ENCODE results near the gene KRT78.
"Not testable (repeated sequence)": the region's sequence is repeated elsewhere in the genome, so short reads cannot be mapped to it uniquely, and the experiment has no call there.

The KRT78 gene

DNA sequence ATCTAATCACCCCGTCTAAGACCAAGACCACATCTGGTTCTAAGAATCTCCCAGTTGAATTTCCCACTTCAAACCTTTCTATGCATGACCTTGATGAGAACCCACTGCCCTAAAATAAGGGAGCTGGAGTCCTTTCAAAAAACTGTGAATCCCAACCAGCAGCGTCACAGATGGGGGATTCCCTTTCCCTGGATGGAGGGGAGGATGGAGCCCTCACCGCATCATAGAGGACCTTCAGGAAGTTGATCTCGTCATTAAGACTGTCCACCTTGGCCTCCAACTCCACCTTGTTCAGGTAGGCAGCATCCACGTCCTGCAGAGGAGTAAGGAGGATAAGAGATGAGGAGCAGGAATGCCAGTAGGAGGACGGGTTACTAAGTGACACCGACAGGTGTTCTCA lies 39.6 kb downstream of the KRT78 start:
- no peak for DNase-seq

GRCh38 chr12:52808573-52809160 lies 40.1 kb downstream of the KRT78 start:
- no peak for DNase-seq

DNA sequence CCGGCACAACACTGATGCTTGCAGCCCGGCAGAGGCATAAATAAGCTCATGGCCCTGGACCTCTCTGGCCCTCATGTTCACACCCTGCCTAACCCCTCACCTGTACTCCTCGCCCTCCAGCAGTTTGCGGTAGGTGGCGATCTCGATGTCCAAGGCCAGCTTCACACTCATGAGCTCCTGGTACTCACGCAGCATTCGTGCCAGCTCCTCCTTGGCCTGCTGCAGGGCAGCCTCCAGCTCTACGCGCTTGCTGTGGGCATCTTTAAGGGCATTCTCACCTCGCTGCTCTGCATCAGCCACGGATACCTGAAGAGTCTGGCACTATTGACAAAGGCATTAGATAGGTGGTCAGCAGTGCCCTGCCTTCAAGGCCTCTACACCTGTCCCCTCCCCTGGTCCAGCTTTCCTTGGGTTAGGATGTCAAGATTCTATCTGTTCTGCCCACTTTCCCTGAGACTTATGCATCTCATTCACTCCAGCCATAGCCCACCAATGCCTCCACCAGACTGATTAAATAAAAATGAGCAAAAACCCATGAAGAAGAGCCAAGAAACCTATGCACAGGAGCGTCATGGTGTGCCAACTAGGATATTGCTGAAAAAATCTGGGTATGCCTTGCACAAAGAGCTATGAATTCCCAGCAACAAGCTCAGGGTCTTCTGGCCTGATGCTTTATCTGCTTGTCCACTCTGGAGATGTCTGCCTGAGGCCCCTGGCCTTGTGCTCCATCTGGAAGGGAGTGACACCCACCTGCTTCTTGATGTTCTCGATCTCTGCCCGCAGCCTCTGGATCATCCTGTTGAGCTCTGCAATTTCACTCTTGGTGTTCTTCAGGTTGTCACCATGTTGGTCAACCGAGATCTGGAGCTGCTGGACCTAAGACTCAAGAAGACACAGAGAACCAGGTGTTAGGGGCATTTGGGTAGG lies 41.0 kb downstream of the KRT78 start:
- DNase-seq, result no peak

GRCh38 chr12:52806821-52807543 lies 41.8 kb downstream of the KRT78 start:
- no peak for DNase-seq

DNA sequence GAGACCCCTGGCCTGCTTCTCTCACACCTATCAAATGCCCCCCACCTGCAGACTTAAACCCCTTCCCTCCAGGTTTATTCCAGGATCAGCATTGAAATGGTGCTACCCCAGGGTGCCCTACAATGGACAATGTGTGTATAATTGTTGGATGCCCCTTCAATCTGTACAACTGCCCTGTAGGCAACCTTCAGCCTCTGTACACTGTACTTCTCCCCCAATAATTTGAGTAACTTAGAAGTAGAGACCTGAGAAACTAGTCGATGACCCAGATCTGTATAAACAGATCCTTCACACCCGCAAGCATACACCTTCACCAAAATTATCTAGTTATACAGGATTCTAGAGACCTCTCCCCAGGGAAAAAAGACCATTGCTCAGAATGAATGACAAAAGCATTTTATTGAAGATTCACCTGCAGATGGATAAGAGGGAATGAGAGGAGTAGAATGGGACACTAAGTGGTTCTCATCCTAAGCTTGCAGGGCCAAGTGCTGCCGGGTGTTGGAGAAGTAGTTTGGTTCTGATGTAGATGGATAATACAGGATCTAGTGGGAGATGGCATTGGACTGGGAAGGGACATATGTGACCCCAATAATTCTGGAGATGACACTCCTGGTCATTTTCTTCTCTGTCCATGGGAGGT lies 42.5 kb downstream of the KRT78 start:
- no peak for DNase-seq

- DNase-seq, result no peak
These were observed 43.1 kb downstream of the KRT78 start for GRCh38 chr12:52805739-52806138.

DNA sequence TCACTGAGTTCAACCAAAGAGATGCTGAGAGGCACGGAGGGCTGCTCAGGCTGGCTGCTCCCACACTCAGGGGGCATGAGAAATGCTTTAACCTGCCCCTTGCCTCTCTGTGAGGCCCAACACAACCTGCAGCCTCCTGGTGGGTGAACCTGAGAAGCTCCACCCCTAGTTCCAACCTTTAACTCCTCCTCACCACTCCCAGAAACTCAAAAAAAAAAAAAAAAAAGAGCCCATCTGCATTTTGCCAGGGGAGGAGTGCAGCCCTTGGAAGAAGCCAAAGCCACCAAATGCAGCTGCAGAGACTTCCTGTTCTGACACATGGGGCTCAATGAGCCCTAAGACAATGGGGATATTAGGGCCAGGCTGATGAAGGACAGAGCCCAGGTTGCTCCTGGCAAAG lies 43.8 kb downstream of the KRT78 start:
- peak; percentile 15 for DNase-seq

- DNase-seq, result no peak
These were observed 46.4 kb downstream of the KRT78 start for GRCh38 chr12:52802442-52802841.

DNA sequence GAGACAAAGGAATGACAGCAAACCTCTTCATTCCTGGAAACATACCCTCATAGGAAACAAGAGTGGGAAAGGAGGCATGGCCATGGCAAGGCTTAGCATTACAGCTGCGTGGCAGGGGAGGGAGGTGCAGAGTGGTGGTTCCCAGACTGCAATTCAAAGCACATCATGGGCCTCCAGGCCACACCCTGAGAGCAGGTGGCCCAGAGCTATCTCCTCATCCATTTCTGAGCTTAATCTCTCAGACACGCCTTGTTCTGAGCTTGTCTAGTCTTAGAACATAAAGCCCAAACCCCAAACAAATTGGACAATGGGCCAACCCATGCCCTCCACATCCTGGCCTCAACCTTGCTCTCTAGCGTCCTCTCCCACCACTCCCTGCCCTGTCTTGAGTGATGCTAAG lies 47.0 kb downstream of the KRT78 start:
- no peak for DNase-seq

DNA sequence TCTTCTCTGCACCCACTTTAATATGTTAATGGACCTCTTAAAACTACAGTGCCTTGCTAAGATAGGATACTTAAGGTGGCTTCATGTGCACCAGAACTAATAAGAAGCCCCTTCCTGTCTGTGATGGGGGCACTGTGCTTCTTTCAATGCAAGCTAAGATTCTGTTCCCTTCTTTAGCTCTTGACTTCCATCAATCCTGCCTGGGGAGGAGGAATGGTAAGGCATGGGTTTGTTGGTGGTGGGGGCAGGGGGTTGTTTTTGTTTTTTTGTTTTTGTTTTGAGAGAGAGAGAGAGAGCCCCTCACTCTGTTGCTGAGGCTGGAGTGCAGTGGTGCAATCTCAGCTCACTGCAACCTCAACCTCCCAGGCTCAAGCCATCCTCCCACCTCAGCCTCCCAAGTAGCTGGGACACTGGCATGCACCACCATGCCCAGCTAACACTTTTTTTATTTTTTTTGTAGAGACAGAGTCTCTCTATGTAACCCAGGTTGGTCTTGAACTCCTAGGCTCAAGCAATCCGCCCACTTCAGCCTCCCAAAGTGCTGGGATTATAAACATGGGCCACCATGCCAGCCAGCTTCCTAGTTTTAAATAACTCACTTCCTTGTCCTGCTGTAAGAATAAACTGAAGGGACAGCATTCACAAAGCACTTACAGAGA lies 48.4 kb downstream of the KRT78 start:
- DNase-seq, result no peak

DNA sequence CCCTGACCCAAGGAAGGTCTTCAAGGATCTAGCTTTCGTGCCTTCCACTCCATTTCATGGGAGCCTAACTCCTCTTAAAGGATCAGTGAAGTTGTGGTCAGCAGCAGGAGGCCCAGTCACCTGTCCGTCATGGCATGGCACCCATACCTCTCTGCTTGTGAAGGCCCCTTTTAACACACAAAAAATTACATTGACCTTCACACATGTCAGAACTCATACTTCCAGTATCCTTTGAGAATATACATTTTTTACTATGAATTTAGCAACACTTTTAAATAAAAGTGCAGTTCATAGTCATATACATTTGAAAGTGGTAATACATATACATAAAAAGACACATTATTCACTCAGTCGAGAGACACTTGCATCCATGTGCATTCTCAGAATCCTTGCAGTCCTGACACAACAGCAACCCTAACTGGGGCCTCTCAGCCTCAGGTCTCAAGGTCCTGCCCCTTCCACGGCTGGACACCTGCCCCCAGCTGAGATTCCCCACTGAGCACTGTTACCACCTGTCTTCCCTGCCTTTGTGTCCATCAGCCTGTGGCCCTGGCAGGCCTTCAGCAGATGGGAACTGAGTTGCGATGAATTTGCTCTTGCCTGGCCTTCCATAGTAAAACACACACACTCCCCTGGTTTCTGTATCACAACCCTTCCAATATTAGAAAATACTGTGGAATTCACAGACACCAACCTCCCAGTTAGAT lies 49.1 kb downstream of the KRT78 start:
- no peak for DNase-seq

- no peak for DNase-seq
These were observed 49.9 kb downstream of the KRT78 start for GRCh38 chr12:52798671-52799504.

- DNase-seq, result peak; percentile 52
These were observed 50.7 kb downstream of the KRT78 start for GRCh38 chr12:52798003-52798670.

DNA sequence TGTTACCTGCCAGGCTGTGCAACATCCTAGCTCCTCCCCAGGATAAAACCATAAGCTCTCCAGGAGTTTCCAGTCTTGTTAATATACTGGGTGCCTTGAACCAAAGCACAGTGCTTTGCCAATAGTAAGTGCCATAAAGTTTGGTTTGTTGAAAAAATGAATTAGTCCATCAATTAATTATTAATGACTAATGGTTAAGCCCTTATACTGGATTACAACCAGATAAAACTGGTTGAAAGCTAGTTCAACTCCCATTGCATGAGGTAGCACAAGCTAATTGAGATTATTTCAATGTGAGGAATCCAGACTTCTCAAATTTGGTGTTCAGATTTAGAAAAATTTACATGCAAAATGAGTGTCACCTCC lies 51.3 kb downstream of the KRT78 start:
- DNase-seq, result no peak

GRCh38 chr12:52796839-52797528 lies 51.8 kb downstream of the KRT78 start:
- peak; percentile 97 for DNase-seq

DNA sequence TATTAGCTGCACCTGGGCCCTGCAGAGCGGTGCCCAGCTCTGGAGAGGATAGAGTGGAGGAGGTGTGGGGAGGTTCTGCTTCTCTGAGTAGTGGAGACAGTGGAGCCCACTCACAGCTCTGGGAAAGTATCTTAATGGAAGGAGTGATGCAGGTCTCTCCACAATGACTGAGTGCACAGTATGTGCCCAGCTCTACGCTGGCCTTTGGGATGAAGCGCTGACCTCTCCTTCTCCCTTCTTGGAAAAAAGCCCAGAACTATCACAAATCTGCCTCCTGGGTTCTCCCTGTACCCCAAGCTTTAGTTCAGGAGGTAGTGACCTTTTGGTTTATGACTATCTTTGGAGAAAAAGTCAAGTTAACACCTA lies 52.4 kb downstream of the KRT78 start:
- no peak for DNase-seq

DNA sequence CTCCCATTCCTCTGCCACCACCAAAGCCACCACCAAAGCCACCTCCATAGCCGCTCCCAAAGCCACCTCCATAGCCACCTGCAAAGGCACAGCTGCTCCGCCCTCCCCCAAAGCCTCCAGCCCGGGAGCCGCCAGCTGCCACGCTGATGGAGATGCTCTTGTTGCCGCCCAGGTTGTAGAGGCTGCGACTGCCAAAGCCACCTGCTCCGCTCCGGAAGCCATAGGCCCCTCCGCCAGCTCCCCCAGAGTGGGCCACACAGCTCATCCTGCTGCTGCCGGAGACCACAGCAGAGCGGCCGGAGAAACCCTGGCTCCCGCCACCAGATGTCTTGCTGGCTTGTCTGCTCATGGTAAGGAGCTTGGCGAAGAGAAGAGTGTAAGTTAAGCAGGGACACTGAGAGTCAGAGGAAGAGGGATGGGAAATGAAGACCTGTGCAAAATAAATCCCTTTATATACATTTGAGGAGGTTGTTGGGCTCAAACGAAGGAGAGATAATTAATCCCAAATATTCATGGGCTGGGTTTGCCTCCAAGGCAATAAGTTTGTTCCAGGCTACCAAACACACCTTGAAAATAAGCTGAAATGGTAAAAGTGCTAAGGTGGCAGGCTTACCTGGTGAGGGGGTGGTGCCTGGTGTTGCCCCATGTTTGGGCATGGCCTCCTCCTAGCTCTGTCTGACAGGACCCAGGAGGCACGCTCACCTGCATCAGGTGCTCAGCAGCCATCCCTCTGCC lies 52.9 kb downstream of the KRT78 start, which contains the start of gene KRT3:
Gene KRT3 (minus strand): TSS at position 424 of the 735 bp plus-strand sequence. CDS start 75 bp downstream, at position 349.
- no peak for DNase-seq

DNA sequence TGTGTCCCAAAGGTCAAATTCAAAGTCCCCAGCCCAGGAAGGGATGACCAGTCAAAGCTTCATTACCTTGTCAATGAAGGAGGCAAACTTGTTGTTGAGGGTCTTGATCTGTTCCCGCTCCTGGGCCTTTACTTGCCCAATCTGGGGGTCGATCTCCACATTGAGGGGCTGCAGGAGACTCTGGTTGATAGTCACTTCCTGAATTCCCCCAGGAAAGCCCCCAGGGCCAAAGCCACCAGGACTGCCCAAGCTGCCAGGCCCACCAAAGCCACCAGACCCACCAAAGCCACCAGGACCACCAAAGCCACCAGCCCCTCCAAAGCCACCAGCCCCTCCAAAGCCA lies 53.5 kb downstream of the KRT78 start:
- DNase-seq, result not testable (repeated sequence)
